GM19395 (cell line): ENCODE data around the gene KCNIP1.
"Not testable (repeated sequence)": the region's sequence is repeated elsewhere in the genome, so short reads cannot be mapped to it uniquely, and the experiment has no call there.

ENCODE experiments used
- ATAC-seq: cut with Tn5 transposase; IDR thresholded peaks from one replicate; pipeline ENCODE4 v1.9.1; 2021; ENCODE audit warnings: mild to moderate bottlenecking, moderate library complexity; ENCODE audit not compliant: unreplicated experiment

KCNIP1 gene

GRCh38 chr5:170745481-170746071, 241.8 kb downstream of the KCNIP1 start:
- no peak for ATAC-seq

GRCh38 chr5:170746075-170746960, 242.5 kb downstream of the KCNIP1 start:
- no peak for ATAC-seq

- no peak for ATAC-seq
Observed at GRCh38 chr5:170746961-170747340, 243.1 kb downstream of the KCNIP1 start.

GRCh38 chr5:170747357-170747756, 243.5 kb downstream of the KCNIP1 start:
- ATAC-seq, result no peak

- no peak for ATAC-seq
Observed at GRCh38 chr5:170747851-170748250, 244.0 kb downstream of the KCNIP1 start.

- no peak for ATAC-seq
Observed at GRCh38 chr5:170748951-170749471, 245.2 kb downstream of the KCNIP1 start.

GRCh38 chr5:170749911-170750431, 246.2 kb downstream of the KCNIP1 start:
- no peak for ATAC-seq

- ATAC-seq, result no peak
Observed at GRCh38 chr5:170750791-170751190, 247.0 kb downstream of the KCNIP1 start.

GRCh38 chr5:170751631-170752030, 247.8 kb downstream of the KCNIP1 start:
- ATAC-seq, result no peak

GRCh38 chr5:170752257-170753215, 248.7 kb downstream of the KCNIP1 start:
- ATAC-seq, result no peak

- ATAC-seq, result no peak
Observed at GRCh38 chr5:170753311-170753710, 249.5 kb downstream of the KCNIP1 start.

GRCh38 chr5:170754508-170754907, 250.7 kb downstream of the KCNIP1 start:
- not testable (repeated sequence) for ATAC-seq

- no peak for ATAC-seq
Observed at GRCh38 chr5:170755679-170756456, 252.0 kb downstream of the KCNIP1 start.

GRCh38 chr5:170756691-170757090, 252.9 kb downstream of the KCNIP1 start:
- no peak for ATAC-seq

- ATAC-seq, result peak; percentile 90
Observed at GRCh38 chr5:170757182-170757601, 253.4 kb downstream of the KCNIP1 start.

- no peak for ATAC-seq
Observed at GRCh38 chr5:170757669-170758068, 253.8 kb downstream of the KCNIP1 start.

GRCh38 chr5:170758481-170758880, 254.7 kb downstream of the KCNIP1 start:
- ATAC-seq, result no peak

- no peak for ATAC-seq
Observed at GRCh38 chr5:170760113-170760512, 256.3 kb downstream of the KCNIP1 start.

- no peak for ATAC-seq
Observed at GRCh38 chr5:170761048-170761707, 257.4 kb downstream of the KCNIP1 start.
